Loucy (cell line): ENCODE data around the gene KCNC2.

ENCODE experiments used
- CTCF ChIP-seq: fragments of 200-600 bp; sonication (generic); conservative IDR thresholded peaks from 2 replicates; pipeline ENCODE4 v1.5.1; 2014; ENCODE audit warnings: mild to moderate bottlenecking, antibody characterized with exemption, low read length
- EZH2phosphoT487 ChIP-seq: fragments of 200-600 bp; IDR thresholded peaks from 2 replicates; pipeline ENCODE4 v1.6.1; 2018; ENCODE audit warnings: antibody characterized with exemption, mild to moderate bottlenecking, moderate library complexity, borderline replicate concordance

- no peak for TF ChIP-seq CTCF
- no peak for TF ChIP-seq EZH2phosphoT487
These were observed 35.5 kb upstream of the KCNC2 start for GRCh38 chr12:75245108-75245507.
